Karpas-422 (cell line): ENCODE results near the gene STKLD1. TPM values are rescaled to one million over a fixed set of nuclear protein-coding genes. Genes with fewer than 3 reads are reported as not detected.
A peak's percentile ranks its signal among the peaks of the same experiment; 100 is the strongest.
"Not testable (repeated sequence)": the region's sequence is repeated elsewhere in the genome, so short reads cannot be mapped to it uniquely, and the experiment has no call there.

Source experiments
- DNase-seq: peaks from one replicate; pipeline ENCODE4 v3.0.0-alpha.2; 2015
- H2AFZ ChIP-seq: fragments of 200-600 bp; sonication (generic); 2 replicates; pipeline ENCODE4 v1.6.1; 2014; ENCODE audit warnings: antibody characterized with exemption, low read length, mixed read lengths
- H3K27ac ChIP-seq: fragments of 200-600 bp; sonication (generic); 2 replicates; pipeline ENCODE4 v1.5.1; 2014; ENCODE audit warnings: mild to moderate bottlenecking, low read length, moderate library complexity
- H3K27me3 ChIP-seq: fragments of 200-600 bp; sonication (generic); 2 replicates; pipeline ENCODE4 v1.6.1; 2014; ENCODE audit warnings: low read length, mixed read lengths
- H3K36me3 ChIP-seq: fragments of 200-600 bp; sonication (generic); 2 replicates; pipeline ENCODE4 v1.6.1; 2014; ENCODE audit warnings: low read length, mixed read lengths; ENCODE audit not compliant: insufficient read depth
- H3K4me1 ChIP-seq: fragments of 200-600 bp; sonication (generic); 2 replicates; pipeline ENCODE4 v1.6.1; 2014; ENCODE audit warnings: mild to moderate bottlenecking, low read length, mixed read lengths
- H3K4me2 ChIP-seq: fragments of 200-600 bp; sonication (generic); 2 replicates; pipeline ENCODE4 v1.6.1; 2014; ENCODE audit warnings: low read length, low read depth, mild to moderate bottlenecking; ENCODE audit not compliant: poor library complexity, severe bottlenecking
- H3K4me3 ChIP-seq: fragments of 200-600 bp; sonication (generic); 2 replicates; pipeline ENCODE4 v1.5.1; 2014; ENCODE audit warnings: mild to moderate bottlenecking, antibody characterized with exemption, low read length, mixed read lengths
- H3K79me2 ChIP-seq: fragments of 200-600 bp; sonication (generic); 2 replicates; pipeline ENCODE4 v1.6.1; 2014; ENCODE audit warnings: mild to moderate bottlenecking, low read length, mixed read lengths
- H3K9ac ChIP-seq: fragments of 200-600 bp; sonication (generic); 2 replicates; pipeline ENCODE4 v1.6.0; 2014; ENCODE audit warnings: low read length
- H3K9me2 ChIP-seq: fragments of 200-600 bp; sonication (generic), shearing (Covaris generic); replicated peaks from 2 replicates; pipeline ENCODE4 v1.6.0; 2014; ENCODE audit warnings: mild to moderate bottlenecking, low read length, moderate library complexity; ENCODE audit not compliant: insufficient read depth
- H3K9me3 ChIP-seq: fragments of 300-700, 200-600 bp; sonication (generic); 2 replicates; pipeline ENCODE4 v1.6.1; 2014; ENCODE audit warnings: low read length, mixed read lengths
- H4K20me1 ChIP-seq: fragments of 200-600 bp; sonication (generic); 2 replicates; pipeline ENCODE4 v1.6.1; 2014; ENCODE audit warnings: mild to moderate bottlenecking, antibody characterized with exemption, low read length, low read depth; ENCODE audit not compliant: insufficient read depth
- total RNA-seq: library from RNA; depleted of rRNA; stranded (reverse); fragments of >200 nt; shearing (Covaris generic); gene quantifications from 2 replicates; pipeline ENCODE4 v1.2.3, GENCODE V29; 2014; ENCODE audit warnings: low replicate concordance; rRNA removed

The STKLD1 gene
- total RNA-seq, result 0.93 and 0.97 TPM in 2 replicates

GRCh38 chr9:133375724-133376654 is at the start of gene STKLD1, which contains the start of gene SURF4:
Gene STKLD1, plus strand, starts transcription at chr9:133376366. Its CDS starts 108 bp downstream, at chr9:133376474.
Gene SURF4, minus strand, starts transcription at chr9:133376060. Its CDS starts 91 bp downstream, at chr9:133375969.
- peak within 1 kb of the TSS; percentile 91 for H3K9ac ChIP-seq
- H3K79me2 ChIP-seq, result peaks cover 48% of the 10 kb centered on the region
- no peaks in the 10 kb centered on the region for H3K36me3 ChIP-seq
- H3K27me3 ChIP-seq, result peaks cover 8% of the 10 kb centered on the region; the same call in 1 of the 2 replicates
- H3K4me1 ChIP-seq, result peaks cover 22% of the 10 kb centered on the region
- peak within 1 kb of the TSS; percentile 76 for H3K4me3 ChIP-seq
- H3K9me2 ChIP-seq, result no peaks in the 10 kb centered on the region
- peak within 1 kb of the TSS; percentile 28; the same call in 1 of the 2 replicates for H2AFZ ChIP-seq
- peak within 1 kb of the TSS; percentile 67 for H3K27ac ChIP-seq
- H4K20me1 ChIP-seq, result peaks cover 12% of the 10 kb centered on the region; the same call in 1 of the 2 replicates
- peak within 1 kb of the TSS; percentile 74 for H3K4me2 ChIP-seq
- H3K9me3 ChIP-seq, result no peaks in the 10 kb centered on the region
- peak; percentile 98 for DNase-seq

DNA sequence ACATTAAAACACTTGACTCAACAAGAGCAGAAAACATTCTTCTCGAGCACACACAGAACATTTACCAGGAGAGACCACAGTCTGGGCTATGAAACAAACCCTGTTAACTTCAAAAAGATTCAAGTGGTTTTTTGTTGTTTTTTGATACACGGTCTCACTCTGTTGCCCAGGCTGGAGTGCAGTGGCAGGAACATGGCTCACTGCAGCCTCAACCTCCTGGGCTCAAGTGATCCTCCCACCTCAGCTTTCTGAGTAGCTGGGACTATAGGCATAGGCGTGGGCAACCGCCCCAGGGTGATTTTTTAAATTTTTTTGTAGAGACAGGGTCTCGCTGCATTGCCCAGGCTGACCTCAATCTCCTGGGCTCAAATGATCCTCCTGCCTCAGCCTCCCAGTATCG is 49.1 kb upstream of the STKLD1 start:
- not testable (repeated sequence) for DNase-seq, H3K27ac ChIP-seq, H3K9me2 ChIP-seq

DNA sequence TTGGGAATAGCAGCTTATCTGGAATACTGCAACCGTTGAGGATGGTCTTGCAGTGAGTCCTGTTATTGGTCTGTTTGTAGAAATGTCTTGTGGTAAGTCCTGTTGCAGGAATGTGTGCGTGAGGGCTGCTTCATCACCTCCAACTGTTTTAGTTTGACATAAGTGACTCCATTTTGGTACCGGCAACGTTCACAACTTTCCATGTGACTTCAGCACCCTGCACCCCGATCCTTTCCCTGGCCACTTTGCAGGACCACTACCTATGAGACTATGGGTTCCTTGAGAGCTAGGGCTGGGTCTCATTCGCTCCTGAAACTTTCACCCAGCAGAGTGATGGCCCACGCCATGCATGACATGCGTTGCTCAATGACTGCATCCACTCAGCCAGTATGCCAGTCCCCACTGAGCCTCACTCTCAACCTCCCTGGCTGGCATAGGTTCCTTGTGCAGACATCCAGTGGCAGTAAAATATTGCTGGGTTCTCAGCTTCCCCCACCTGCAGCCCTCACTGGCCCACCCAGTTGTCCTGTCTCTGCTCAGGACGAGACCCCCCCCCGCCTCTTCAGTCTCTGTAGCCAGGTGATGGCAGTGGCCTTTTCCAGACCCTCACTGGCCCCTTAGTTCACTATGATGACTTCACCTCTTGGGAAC is 48.2 kb upstream of the STKLD1 start:
- Histone ChIP-seq H3K27me3 (no peaks in the 10 kb centered on the region), H3K9ac (no peak overlapping the region), H4K20me1 (peaks cover 10% of the 10 kb centered on the region), H3K36me3 (peaks cover 4% of the 10 kb centered on the region; the same call in 1 of the 2 replicates), H3K4me3 (no peak overlapping the region), H3K79me2 (no peaks in the 10 kb centered on the region), H3K9me2 (no peaks in the 10 kb centered on the region), H3K4me2 (no peak overlapping the region), H3K27ac (no peak overlapping the region), H2AFZ (no peak overlapping the region), H3K4me1 (no peaks in the 10 kb centered on the region), H3K9me3 (no peaks in the 10 kb centered on the region)
- peak; percentile 42 for DNase-seq

More for the DNA sequence above, 49.1 kb upstream of the STKLD1 start:
- H2AFZ ChIP-seq, H3K4me1 ChIP-seq, H3K79me2 ChIP-seq, H3K9ac ChIP-seq, H3K9me3 ChIP-seq, H3K4me3 ChIP-seq, H3K4me2 ChIP-seq, H3K27me3 ChIP-seq, H3K36me3 ChIP-seq: not testable (repeated sequence)
- H4K20me1 ChIP-seq, result peaks cover 10% of the 10 kb centered on the region

- not testable (repeated sequence) for H3K9me3 ChIP-seq
- peaks cover 18% of the 10 kb centered on the region; the same call in 1 of the 2 replicates for H3K36me3 ChIP-seq
These were observed 46.6 kb upstream of the STKLD1 start for GRCh38 chr9:133329306-133330156.

GRCh38 chr9:133331221-133331620 is 44.9 kb upstream of the STKLD1 start:
- Histone ChIP-seq H3K4me2 (no peak overlapping the region), H3K36me3 (peaks cover 21% of the 10 kb centered on the region; the same call in 1 of the 2 replicates), H3K4me1 (peaks cover 10% of the 10 kb centered on the region), H3K9me2 (no peaks in the 10 kb centered on the region), H3K27me3 (no peaks in the 10 kb centered on the region), H3K9me3 (no peaks in the 10 kb centered on the region), H3K79me2 (peaks cover 21% of the 10 kb centered on the region), H4K20me1 (peaks cover 25% of the 10 kb centered on the region), H3K9ac (no peak overlapping the region), H3K4me3 (no peak overlapping the region), H2AFZ (no peak overlapping the region), H3K27ac (no peak overlapping the region)
- no peak for DNase-seq

More at GRCh38 chr9:133329306-133330156, 46.6 kb upstream of the STKLD1 start:
- not testable (repeated sequence) for H3K9me2 ChIP-seq, H3K27ac ChIP-seq, H3K4me1 ChIP-seq, H3K79me2 ChIP-seq, H3K4me2 ChIP-seq, DNase-seq, H2AFZ ChIP-seq, H3K4me3 ChIP-seq, H3K9ac ChIP-seq, H3K27me3 ChIP-seq
- H4K20me1 ChIP-seq, result peaks cover 24% of the 10 kb centered on the region

- Histone ChIP-seq H3K36me3 (peaks cover 21% of the 10 kb centered on the region; the same call in 1 of the 2 replicates), H4K20me1 (peaks cover 25% of the 10 kb centered on the region), H3K9ac (no peak overlapping the region), H3K9me3 (no peaks in the 10 kb centered on the region), H3K79me2 (peaks cover 21% of the 10 kb centered on the region), H3K4me2 (no peak overlapping the region), H3K9me2 (no peaks in the 10 kb centered on the region), H3K27me3 (no peaks in the 10 kb centered on the region), H3K4me3 (no peak overlapping the region), H3K4me1 (peaks cover 14% of the 10 kb centered on the region), H3K27ac (no peak overlapping the region), H2AFZ (no peak overlapping the region)
- DNase-seq, result no peak
These were observed 44.4 kb upstream of the STKLD1 start for GRCh38 chr9:133331641-133332380.

- Histone ChIP-seq H3K4me2 (no peak overlapping the region), H3K79me2 (peaks cover 21% of the 10 kb centered on the region), H2AFZ (no peak overlapping the region), H4K20me1 (peaks cover 25% of the 10 kb centered on the region), H3K9ac (no peak overlapping the region), H3K4me3 (no peak overlapping the region), H3K9me3 (no peaks in the 10 kb centered on the region), H3K27me3 (no peaks in the 10 kb centered on the region), H3K4me1 (peaks cover 14% of the 10 kb centered on the region), H3K9me2 (no peaks in the 10 kb centered on the region), H3K36me3 (peaks cover 21% of the 10 kb centered on the region; the same call in 1 of the 2 replicates), H3K27ac (no peak overlapping the region)
- DNase-seq, result no peak
These were observed 43.8 kb upstream of the STKLD1 start for GRCh38 chr9:133332381-133332730.
